ENCODE results near the gene DTX4. TPM values are rescaled to one million over a fixed set of nuclear protein-coding genes. Genes with fewer than 3 reads are reported as not detected.
A peak's percentile ranks its signal among the peaks of the same experiment; 100 is the strongest.

Gene DTX4
- total and polyA plus RNA-seq, 2 of the 4 experiments (the other 2 are of a cell fraction), result 2.7 to 3.0 TPM

DNA sequence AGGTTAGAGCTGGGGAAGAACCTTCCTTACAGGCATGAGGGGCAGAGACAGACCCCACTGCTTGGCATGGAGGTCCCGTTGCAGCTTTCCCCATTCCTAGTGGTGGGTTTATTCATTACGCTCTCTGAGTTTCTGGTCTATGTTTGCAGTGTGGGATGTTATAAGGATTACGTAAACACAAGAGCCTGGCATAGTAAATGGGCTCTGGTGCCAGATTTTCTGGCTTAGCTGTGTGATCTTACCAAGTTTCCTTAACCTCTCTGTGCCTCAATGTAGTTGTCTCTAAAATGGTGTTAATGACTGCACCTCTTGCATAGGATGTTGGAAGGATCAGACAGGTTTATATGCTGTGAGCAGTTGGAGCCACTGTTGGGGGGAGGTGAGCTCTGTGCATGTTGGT is 15.1 kb downstream of the DTX4 start:
- ChIA-PET POLR2A (ENCODE audit: unreplicated experiment) (no interaction called here), CTCF (interaction anchor here (1.3 to 3.3 kb wide), 4 partner anchors 15 to 26 kb away, joined by 3 to 25 read pairs (median 4); partner anchors contain the start of gene DTX4)
- no TSS peak for BruUV-seq (replicated peaks)
- H4K91ac ChIP-seq (ENCODE audit: insufficient read depth, low read depth, low read length), result peak overlapping the region; percentile 23; the same call in 1 of the 2 replicates
- DNase-seq (no peak), ATAC-seq (ENCODE audit: low read depth) (peak; percentile 7)
- H3K56ac ChIP-seq (ENCODE audit: extremely low read depth, insufficient read depth, low read length), result no peak overlapping the region
- H3K14ac ChIP-seq (replicated peaks; ENCODE audit: low read depth, low read length), result no peak overlapping the region
- 0 out of 3 replicates have a peak overlapping the region, but pooled peaks have one; percentile 3 for H2BK15ac ChIP-seq (ENCODE audit: low read depth, low read length)
- intact Hi-C loops (cut with micrococcal nuclease), result loop anchor here (2.0 kb wide), 1 partner anchor 14 kb away; the partner anchor contains the start of gene DTX4
- H4K8ac ChIP-seq (ENCODE audit: low read depth in 2 of 2, low read length in 2 of 2), result no peak overlapping the region
- no peak overlapping the region for H3K4me3 ChIP-seq (ENCODE audit: insufficient read depth, low read depth, low read length)
- 0 out of 2 replicates have a peak, but pooled peaks cover 4% of the 10 kb centered on the region for H4K20me1 ChIP-seq (ENCODE audit: insufficient read depth, low read length)
- dilution Hi-C loops (cut with HindIII; ENCODE audit: low sequenced_read_pairs, unreplicated experiment), result no loop called here
- peaks cover 17% of the 10 kb centered on the region for H3K9me1 ChIP-seq (ENCODE audit: insufficient read depth, low read length)
- H2AK9ac ChIP-seq (replicated peaks; ENCODE audit: low read depth, low read length, poor library complexity), result peak overlapping the region; percentile 9
- TF ChIP-seq, protein P1, sequence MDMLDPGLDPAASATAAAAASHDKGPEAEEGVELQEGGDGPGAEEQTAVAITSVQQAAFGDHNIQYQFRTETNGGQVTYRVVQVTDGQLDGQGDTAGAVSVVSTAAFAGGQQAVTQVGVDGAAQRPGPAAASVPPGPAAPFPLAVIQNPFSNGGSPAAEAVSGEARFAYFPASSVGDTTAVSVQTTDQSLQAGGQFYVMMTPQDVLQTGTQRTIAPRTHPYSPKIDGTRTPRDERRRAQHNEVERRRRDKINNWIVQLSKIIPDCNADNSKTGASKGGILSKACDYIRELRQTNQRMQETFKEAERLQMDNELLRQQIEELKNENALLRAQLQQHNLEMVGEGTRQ (IDR thresholded peaks at IDR 0.05; ENCODE audit: low read depth, low read length), result no peak
- TF ChIP-seq BHLHE40 (IDR thresholded peaks at IDR 0.05; ENCODE audit: low read depth, low read length), result no peak
- no peak for TF ChIP-seq MXI1 (IDR thresholded peaks at IDR 0.05; ENCODE audit: borderline replicate concordance, low read depth, low read length)
- TF ChIP-seq CEBPB (IDR thresholded peaks at IDR 0.05; ENCODE audit: low read depth, low read length), result no peak
- no peak for TF ChIP-seq MAFK (IDR thresholded peaks at IDR 0.05; ENCODE audit: low read depth, low read length)
- TF ChIP-seq RCOR1 (IDR thresholded peaks at IDR 0.05; ENCODE audit: insufficient replicate concordance, low read length), result no peak
- TF ChIP-seq SMC3 (IDR thresholded peaks at IDR 0.05; ENCODE audit: low read depth, low read length), result no peak
- H2AFZ ChIP-seq (replicated peaks; ENCODE audit: low read length, poor library complexity), result no peak overlapping the region
- H2BK120ac ChIP-seq (ENCODE audit: low read depth, low read length), result no peak overlapping the region; the same call in 1 of the 2 replicates
- peak overlapping the region; percentile 47 for H3K18ac ChIP-seq (ENCODE audit: low read depth, low read length)
- H3K23ac ChIP-seq (ENCODE audit: low read depth, low read length), result 0 out of 2 replicates have a peak overlapping the region, but pooled peaks have one; percentile 17
- no peak overlapping the region for H2BK20ac ChIP-seq (ENCODE audit: low read depth, low read length)
- in situ Hi-C loops (cut with MboI; ENCODE audit: low sequenced_read_pairs), result no loop called here
- H3K4me1 ChIP-seq (ENCODE audit: control insufficient read depth, insufficient read depth, low read length), result peaks cover 18% of the 10 kb centered on the region
- peak overlapping the region; percentile 23; the same call in 1 of the 2 replicates for H3K4me2 ChIP-seq (ENCODE audit: low read depth, low read length)
- H2AK5ac ChIP-seq (ENCODE audit: low read depth, low read length), result 0 out of 2 replicates have a peak overlapping the region, but pooled peaks have one; percentile 21
- H3K36me3 ChIP-seq (ENCODE audit: control insufficient read depth, insufficient read depth, low read length), result peaks cover 35% of the 10 kb centered on the region
- no peaks in the 10 kb centered on the region for H3K27me3 ChIP-seq (ENCODE audit: control insufficient read depth, insufficient read depth, low read length)
- H4K5ac ChIP-seq (ENCODE audit: low read depth, low read length), result peak overlapping the region; percentile 42; the same call in 1 of the 2 replicates
- peak overlapping the region; percentile 57; the same call in 1 of the 2 replicates for H3K27ac ChIP-seq (ENCODE audit: insufficient read depth, low read length)
- peaks cover 0 to 23% of the 10 kb centered on the region in 2 experiments; a peak in 2 of 4 replicates for H3K79me1 ChIP-seq (ENCODE audit: low read depth in 1 of 2, low read length in 2 of 2)
- no CpG with 5 or more reads among the region's 3 CpGs for WGBS, 2 experiments (ENCODE audit: extremely low coverage in 2 of 2, insufficient read length in 1 of 2)
- H3K9me3 ChIP-seq (ENCODE audit: control insufficient read depth, insufficient read depth, low read length), result no peaks in the 10 kb centered on the region
- peak overlapping the region; percentile 62 for H3K4ac ChIP-seq (ENCODE audit: low read depth, low read length)
- no peak overlapping the region for H2BK5ac ChIP-seq (ENCODE audit: low read depth, low read length, poor library complexity, severe bottlenecking)
- no peak overlapping the region for H3K9ac ChIP-seq (ENCODE audit: low read depth, low read length)
